T-helper 2 cell treated with Interferon-gamma antibody and Interleukin-4, amounts not matched to agents 100 ng/mL and 5 ng/mL, for 36 hours (primary cell): ENCODE data around the gene FGD4. TPM values are rescaled to one million over a fixed set of nuclear protein-coding genes. Genes with fewer than 3 reads are reported as not detected.
"Not testable (repeated sequence)": the region's sequence is repeated elsewhere in the genome, so short reads cannot be mapped to it uniquely, and the experiment has no call there.

Experiments
- intact Hi-C: fragments of 100-400 bp; cut with micrococcal nuclease; formaldehyde crosslinking; loops from one replicate; pipeline ENCODE4 v1.15.1; 2023
- total RNA-seq: library from RNA; stranded (reverse); gene quantifications from 2 replicates; pipeline ENCODE4 v1.2.3, GENCODE V29; 2022

FGD4 gene
- total RNA-seq, 1 donor from 2014 or later: 0.48 TPM

DNA sequence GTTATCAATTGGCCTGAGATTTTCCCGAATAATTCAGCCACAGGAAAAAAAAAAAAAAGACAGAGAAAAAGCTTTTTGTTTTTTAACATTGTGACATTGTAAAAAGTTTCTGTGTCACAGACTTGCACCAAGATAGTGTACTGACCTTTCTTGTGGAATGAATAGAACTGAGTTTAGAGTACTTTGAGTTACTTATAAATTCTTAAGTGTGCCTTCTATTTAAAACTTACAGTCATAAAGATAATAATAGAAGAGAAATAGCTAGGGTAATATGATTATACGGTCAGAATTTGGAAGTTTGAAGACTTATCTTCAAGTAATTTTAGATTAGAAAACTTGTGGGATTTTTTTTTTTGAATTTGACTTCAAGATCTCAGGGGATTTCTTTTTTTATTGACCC is 88.8 kb downstream of the FGD4 start:
- intact Hi-C loops: no loop called here

- intact Hi-C loops: no loop called here
These were observed 89.7 kb downstream of the FGD4 start for GRCh38 chr12:32489070-32489469.

DNA sequence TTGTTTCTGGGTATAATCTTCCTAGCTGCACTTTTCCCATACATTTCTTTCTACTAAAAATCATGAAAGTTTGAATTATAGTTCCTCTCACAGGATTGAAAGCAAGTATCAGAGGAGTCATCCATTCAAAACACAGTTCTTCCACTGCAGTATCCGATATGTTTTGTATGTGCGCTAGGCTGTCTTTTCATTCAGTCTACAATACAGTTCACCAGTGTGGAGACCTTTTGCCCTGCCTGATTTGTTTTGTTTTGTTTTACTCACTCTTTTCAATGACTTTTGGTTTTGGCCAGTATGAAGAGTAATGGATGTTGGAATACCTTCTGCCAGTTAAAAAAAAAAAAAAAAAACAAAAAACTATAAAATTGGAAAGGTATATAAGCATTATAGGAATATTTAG is 91.4 kb downstream of the FGD4 start:
- intact Hi-C loops: no loop called here

DNA sequence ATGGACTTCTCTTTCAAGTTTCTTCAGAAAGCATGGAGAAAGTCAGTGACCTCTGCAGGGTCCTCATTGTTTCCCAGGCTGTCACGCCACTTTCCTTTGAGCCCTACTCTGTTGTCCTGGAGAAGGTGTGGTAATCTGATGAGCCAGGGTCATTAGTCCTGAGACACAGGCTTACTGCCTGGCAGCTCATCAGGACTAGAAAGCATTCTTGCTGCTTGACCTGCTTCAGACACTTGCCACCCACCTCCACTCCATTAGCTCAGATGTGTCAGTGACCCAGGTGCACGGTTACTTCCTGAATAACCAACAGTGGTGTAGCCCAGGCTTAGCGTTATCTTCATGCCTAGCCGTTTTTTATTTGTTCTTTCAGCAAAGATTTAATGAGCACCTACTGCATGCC is 93.9 kb downstream of the FGD4 start:
- intact Hi-C loops: no loop called here

GRCh38 chr12:32494656-32495055 is 95.3 kb downstream of the FGD4 start:
- intact Hi-C loops: no loop called here

GRCh38 chr12:32496946-32497345 is 97.6 kb downstream of the FGD4 start:
- intact Hi-C loops: no loop called here

- intact Hi-C loops: no loop called here
These were observed 98.5 kb downstream of the FGD4 start for GRCh38 chr12:32497864-32498263.

DNA sequence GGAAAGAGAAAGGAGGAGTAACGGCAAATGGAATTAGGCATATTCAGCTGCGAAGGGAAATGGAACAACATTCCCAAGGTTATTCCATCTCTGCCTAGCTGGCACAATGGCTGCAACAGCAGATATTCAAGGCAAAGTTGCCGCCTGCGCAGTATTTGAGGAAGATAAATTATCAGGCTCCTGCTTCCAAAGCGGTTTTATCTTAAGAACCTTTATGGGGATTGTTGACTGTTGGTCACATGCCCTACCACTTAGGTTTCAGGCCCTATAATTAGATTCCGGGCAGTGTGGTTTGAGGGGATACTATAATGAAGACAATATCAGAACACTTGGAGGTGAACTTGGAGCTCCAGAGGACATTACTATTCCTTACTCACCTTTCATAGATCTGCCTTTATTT is 99.7 kb downstream of the FGD4 start:
- intact Hi-C loops: no loop called here

- intact Hi-C loops: no loop called here
These were observed 102.5 kb downstream of the FGD4 start for GRCh38 chr12:32501835-32502333.

DNA sequence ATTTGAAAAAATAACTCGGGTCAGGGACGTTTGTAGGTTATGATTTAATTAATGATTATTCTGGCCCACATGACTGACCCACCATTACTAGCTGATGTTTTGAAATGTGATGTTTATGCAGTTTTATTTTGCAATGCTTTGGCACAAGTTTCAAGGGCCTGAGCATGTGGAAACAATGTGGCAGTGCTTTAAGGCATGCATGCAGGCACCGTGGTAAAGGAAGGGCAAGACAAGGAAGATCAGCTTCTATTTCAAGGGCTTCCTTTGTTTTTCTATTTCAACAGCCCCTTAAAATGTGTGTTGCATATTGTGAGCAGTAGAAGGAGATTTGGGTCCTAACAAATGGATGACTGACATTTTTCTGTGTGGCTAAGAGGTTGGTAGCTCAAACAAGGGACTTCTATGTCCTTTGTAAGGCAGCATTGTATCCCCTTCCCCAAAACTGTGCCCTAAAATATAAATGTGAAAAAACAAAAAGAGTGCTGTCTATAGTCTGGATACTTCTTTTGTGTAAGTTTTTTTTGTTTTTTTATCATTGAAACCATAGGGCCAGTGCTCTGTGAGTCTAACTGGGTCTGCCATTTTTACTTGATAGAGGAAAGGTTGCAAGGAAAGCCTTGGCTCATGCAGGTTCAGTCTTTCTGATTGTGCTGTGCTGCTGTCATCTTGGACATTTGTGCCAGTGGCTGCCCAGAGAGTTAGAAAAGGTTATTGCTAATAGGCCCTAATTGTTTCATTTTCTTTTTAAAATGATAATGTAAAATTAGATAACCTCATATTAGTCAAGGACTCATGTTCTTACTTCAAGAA is 103.5 kb downstream of the FGD4 start:
- intact Hi-C loops: no loop called here

DNA sequence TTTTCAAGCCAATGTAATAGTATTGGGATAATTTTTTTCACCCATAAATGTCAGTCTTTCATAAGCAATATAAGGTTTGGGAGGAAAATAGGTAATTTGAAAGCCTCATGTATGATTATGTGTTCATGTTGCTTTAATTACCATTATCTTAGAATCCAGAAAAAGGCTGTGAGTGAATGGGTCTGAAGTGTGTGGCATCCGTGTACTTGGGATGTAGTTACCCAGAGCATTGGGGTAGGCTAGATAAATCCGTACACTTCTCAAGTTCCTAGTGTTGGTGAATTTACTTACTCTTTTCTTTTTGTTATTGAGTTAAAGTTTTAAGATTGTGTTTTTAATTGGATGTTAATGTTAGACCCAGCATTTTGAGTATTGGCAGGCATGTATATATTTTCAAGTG is 104.4 kb downstream of the FGD4 start:
- intact Hi-C loops: no loop called here

- intact Hi-C loops: no loop called here
These were observed 105.2 kb downstream of the FGD4 start for GRCh38 chr12:32504591-32504990.

GRCh38 chr12:32505067-32505945 is 105.9 kb downstream of the FGD4 start:
- intact Hi-C loops: no loop called here

DNA sequence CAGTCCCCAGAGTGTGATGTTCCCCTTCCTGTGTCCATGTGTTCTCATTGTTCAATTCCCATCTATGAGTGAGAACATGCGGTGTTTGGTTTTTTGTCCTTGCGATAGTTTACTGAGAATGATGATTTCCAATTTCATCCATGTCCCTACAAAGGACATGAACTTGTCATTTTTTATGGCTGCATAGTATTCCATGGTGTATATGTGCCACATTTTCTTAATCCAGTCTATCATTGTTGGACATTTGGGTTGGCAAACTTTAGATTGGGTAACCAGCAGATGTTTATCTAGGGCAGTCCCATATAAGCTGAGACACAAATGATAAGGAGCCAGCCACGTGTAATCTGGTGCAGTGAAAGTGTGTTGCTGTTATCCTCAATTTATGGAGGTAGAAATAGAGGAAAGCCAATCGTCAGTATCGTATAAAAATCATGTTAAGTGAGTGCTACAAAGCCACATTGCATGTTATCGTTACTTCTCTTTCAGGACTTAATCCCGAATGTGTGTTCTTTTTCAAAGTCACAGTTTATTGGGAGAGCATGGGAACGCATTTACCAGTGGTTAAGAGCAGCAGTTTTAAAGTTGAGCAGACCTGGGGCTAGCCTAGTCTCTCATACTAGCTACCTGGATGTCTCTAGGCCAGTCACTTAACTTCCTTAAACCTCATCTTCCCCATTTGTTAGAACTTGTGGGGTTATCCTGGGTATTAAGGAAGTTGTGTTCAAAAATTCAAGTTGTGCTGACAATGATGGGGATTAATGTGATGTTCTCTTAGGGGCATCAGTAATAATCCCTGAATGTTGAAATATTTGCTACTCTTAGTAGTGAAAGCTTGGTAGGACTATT is 108.0 kb downstream of the FGD4 start:
- intact Hi-C loops: not testable (repeated sequence)

DNA sequence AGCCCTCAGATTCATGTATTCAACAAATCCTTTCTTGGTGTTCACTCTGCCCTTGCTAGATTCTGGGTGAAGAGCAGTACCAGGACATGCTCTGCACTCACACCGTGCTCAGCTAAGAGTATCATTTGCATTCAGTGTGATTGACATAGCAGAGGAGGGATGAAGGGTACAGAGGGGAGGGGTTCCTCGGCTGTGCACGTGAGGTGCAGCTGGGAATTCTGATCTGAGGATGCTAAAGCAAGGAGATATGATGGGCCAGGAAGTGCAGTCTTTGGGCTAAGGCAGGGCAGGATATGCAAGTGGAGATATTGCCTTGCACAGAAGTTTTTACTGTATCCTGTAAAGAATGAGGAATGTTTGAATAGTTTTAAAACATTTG is 108.6 kb downstream of the FGD4 start:
- intact Hi-C loops: no loop called here

DNA sequence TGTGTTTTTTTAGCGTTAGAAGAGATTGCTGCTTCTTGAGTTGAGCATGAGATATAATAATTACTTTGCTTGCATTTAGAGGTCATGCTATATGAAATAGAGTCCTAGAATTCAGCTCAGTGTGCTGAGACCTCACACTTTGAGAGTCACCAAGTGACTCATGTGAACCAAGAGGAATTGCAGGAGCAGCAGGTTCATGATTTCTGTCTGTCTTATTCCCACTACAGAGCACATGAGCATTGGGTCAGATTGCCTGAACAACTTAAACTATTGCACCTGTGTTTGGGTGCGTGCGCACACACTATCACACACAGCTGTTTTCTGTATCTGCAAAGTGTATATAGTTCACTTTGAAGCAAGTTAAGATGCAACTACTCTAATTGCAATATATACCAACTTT is 109.3 kb downstream of the FGD4 start:
- intact Hi-C loops: no loop called here

- intact Hi-C loops: no loop called here
These were observed 110.2 kb downstream of the FGD4 start for GRCh38 chr12:32509328-32510091.

- intact Hi-C loops: not testable (repeated sequence)
These were observed 112.6 kb downstream of the FGD4 start for GRCh38 chr12:32511976-32512375.

DNA sequence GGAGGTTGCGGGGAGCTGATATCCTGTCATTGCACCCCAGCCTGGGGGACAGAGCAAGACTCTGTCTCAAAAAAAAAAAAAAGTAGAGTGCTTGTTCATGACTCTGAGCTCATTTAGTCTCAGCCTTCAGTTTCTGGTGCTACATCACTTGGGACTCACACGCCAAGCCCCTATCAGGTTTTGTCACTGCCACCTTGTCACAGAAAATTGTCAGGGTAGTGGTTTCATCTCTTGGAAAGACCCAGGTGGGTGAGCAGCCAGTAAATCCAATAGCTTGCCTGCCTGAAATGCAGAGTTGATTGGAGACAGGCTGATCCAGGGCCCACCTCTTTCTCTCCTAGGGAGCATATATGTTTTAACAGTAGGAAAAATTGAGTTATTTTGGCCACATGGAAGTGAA is 113.0 kb downstream of the FGD4 start:
- intact Hi-C loops: no loop called here

DNA sequence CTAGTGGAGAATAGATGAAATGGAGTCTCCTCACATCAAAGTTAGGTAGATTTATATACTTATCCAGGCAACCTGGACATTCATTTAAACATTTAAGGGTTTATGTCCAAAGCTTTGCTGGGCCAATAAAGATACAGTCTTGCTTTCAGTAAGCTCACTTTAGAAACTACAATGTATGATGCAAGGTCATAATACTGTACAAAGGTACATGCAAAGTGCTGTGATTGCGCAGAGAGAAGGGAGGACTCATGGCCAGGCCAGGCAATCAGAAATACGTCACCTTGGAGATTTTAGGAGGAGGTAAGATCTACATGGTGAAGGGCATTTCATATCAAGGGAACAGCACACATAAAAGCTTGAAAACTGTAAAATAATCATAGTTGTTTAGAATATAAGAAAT is 113.6 kb downstream of the FGD4 start:
- intact Hi-C loops: no loop called here
